Spleen (tissue), 7 donors: ENCODE data around the gene CSF2RB.

Experiments used
- CTCF ChIP-seq, 11 experiments: fragments of 200-600 bp in 7 of 11; fragments of 450-650 bp in 4 of 11; sonication (generic) in 4 of 11; IDR thresholded peaks in 8 of 11; conservative IDR thresholded peaks in 3 of 11; 1 replicate in 7 of 11; 2 replicates in 4 of 11; pipeline versions ENCODE4 v1.4.0 to v1.8.0; 2016 to 2021; ENCODE audit warnings: antibody characterized with exemption in 11 of 11, inconsistent platforms in 4 of 11, mild to moderate bottlenecking in 1 of 11
- POLR2A ChIP-seq, 3 donors: fragments of 450-650 bp; IDR thresholded peaks; one replicate each; pipeline ENCODE4 v1.5.1; 2017; ENCODE audit warnings: antibody characterized with exemption in 3 of 3, mild to moderate bottlenecking in 1 of 3
- POLR2AphosphoS5 ChIP-seq, 3 donors: sonication (generic); formaldehyde crosslinking; IDR thresholded peaks; one replicate each; pipeline ENCODE4 v1.5.1; 2017; ENCODE audit warnings: antibody characterized with exemption in 3 of 3
- donor health status: DM: no; HTN: no; CAD: no; lungs with moderate emphysema.
- donor health status: DM: no; HTN: no; CAD: no.
- donor health status: DM: no; HTN: no; CAD: no.

DNA sequence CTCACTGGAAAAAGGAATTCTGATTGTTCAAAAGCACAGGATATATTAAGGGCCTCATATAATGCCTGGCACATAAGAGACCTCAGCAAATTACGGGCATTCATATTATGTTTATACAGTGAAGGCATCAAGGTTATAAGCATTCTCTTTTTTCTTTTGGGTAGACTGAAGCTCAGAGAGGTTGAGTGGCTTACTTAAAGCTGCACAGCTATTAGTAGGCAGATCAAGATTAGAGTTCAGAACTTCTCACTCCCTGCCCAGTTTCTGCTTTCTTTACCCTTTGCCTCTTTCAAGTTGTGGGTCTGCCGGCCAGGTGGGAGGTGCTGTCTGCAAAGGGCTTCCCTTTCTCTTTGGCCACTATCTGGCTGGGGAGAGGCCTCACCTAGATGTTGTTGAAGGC lies 18.0 kb downstream of the CSF2RB start:
- TF ChIP-seq POLR2A (IDR thresholded peaks at IDR 0.05) = no peak
- no peak for TF ChIP-seq POLR2AphosphoS5 (IDR thresholded peaks at IDR 0.05)
- TF ChIP-seq CTCF (IDR thresholded peaks at IDR 0.05 in 8 of 11, conservative IDR thresholded peaks at IDR 0.05 in 3 of 11) = no peak
